ENCODE measurements around the gene ADGRL1. TPM values are rescaled to one million over a fixed set of nuclear protein-coding genes. Genes with fewer than 3 reads are reported as not detected.

ADGRL1 gene
- total and polyA plus RNA-seq, 2 of the 8 experiments (the other 6 are each of a cell fraction or from before 2014, with no cell fraction given) = 95.6 to 112 TPM

- H2BK120ac ChIP-seq (replicated peaks; ENCODE audit: low read depth, low read length) = no peak overlapping the region
- no peak overlapping the region for H3K14ac ChIP-seq (ENCODE audit: insufficient read length)
- CTCF ChIA-PET (ENCODE audit: partially characterized antibody) = interaction anchor here (0.6 to 1.7 kb wide), 6 partner anchors 15 to 32 kb away, joined by 3 to 4 read pairs (median 4); partner anchors contain the start of gene ASF1B
- no peak overlapping the region for H2BK5ac ChIP-seq (ENCODE audit: low read depth, low read length)
- H3K23me2 ChIP-seq (ENCODE audit: low read depth, low read length) = peaks cover under 1% of the 10 kb centered on the region; the same call in 1 of the 2 replicates
- no peak overlapping the region for H4K8ac ChIP-seq (ENCODE audit: extremely low read depth, insufficient read depth, low read length)
- H2BK20ac ChIP-seq (ENCODE audit: low read length) = no peak overlapping the region
- H3K79me2 ChIP-seq (ENCODE audit: control insufficient read depth in 1 of 2, insufficient read depth in 2 of 2, low read length in 2 of 2) = no peaks in the 10 kb centered on the region
- H2BK12ac ChIP-seq (ENCODE audit: low read depth, low read length) = no peak overlapping the region
- WGBS, 2 experiments (ENCODE audit: extremely low coverage in 1 of 2, insufficient coverage in 1 of 2, insufficient read length in 1 of 2, insufficient replicate concordance in 2 of 2, low coverage in 1 of 2, low lambda C conversion rate in 2 of 2, missing lambda C conversion rate in 1 of 2) = 94% methylated on average over 12 of the region's 12 CpGs; no CpG with 5 or more reads in 1 of the 2 experiments
- peaks cover 0 to 7% (median 4%) of the 10 kb centered on the region in 4 experiments; a peak in 3 of 7 replicates for H3K4me1 ChIP-seq (replicated peaks in 1 of 4; ENCODE audit: control insufficient read depth in 3 of 4, insufficient read depth in 4 of 4, low read length in 3 of 4)
- no peak overlapping the region for H3K9ac ChIP-seq (replicated peaks in 1 of 4; ENCODE audit: extremely low read depth in 1 of 4, low read depth in 3 of 4, low read length in 3 of 4)
- no peak overlapping the region for H3K27ac ChIP-seq (ENCODE audit: low read depth, low read length)
- no peak overlapping the region for H3K4ac ChIP-seq (replicated peaks; ENCODE audit: insufficient read length, low read depth, low read length)
- H2AFZ ChIP-seq (ENCODE audit: low read length) = no peak overlapping the region
- no peak overlapping the region for H3K56ac ChIP-seq (replicated peaks; ENCODE audit: insufficient read length, low read depth, low read length)
- 0 out of 2 replicates have a peak, but pooled peaks cover 4% of the 10 kb centered on the region for H3K79me1 ChIP-seq (ENCODE audit: low read depth, low read length)
- no peak for FAIRE-seq
- no peak overlapping the region for H3K4me3 ChIP-seq (ENCODE audit: extremely low read depth in 1 of 4, insufficient read depth in 2 of 4, low read depth in 3 of 4, low read length in 4 of 4)
- H4K20me1 ChIP-seq (replicated peaks in 1 of 2; ENCODE audit: control insufficient read depth in 1 of 2, insufficient read depth in 2 of 2, low read length in 2 of 2) = peaks cover 2 to 12% of the 10 kb centered on the region in 2 experiments
- no peak overlapping the region for H2BK15ac ChIP-seq (ENCODE audit: low read length)
- no peak overlapping the region for H3K23ac ChIP-seq (ENCODE audit: insufficient read length)
- H3K36me3 ChIP-seq (ENCODE audit: control insufficient read depth in 2 of 4, insufficient read depth in 4 of 4, low read length in 3 of 4) = peaks cover 18 to 59% (median 37%) of the 10 kb centered on the region in 4 experiments; a peak in 6 of 8 replicates
- H4K91ac ChIP-seq (replicated peaks; ENCODE audit: insufficient read length, low read length) = no peak overlapping the region
- H3K4me2 ChIP-seq (ENCODE audit: insufficient read depth in 1 of 2, low read depth in 2 of 2, low read length in 2 of 2) = no peak overlapping the region
- no peaks in the 10 kb centered on the region for H3K9me3 ChIP-seq (ENCODE audit: insufficient read depth in 2 of 2, low read depth in 1 of 2, low read length in 1 of 2)
- no peak overlapping the region for H3K18ac ChIP-seq (ENCODE audit: extremely low read depth, low read length)
- no peak overlapping the region for H2AK5ac ChIP-seq (ENCODE audit: low read depth, low read length)
- H4K5ac ChIP-seq (ENCODE audit: insufficient read length, low read depth, low read length) = no peak overlapping the region
- POLR2A ChIA-PET (ENCODE audit: partially characterized antibody) = interaction anchor here (0.6 to 3.6 kb wide), 5 partner anchors 11 to 192 kb away, joined by 3 to 20 read pairs (median 3); no protein-coding TSS in a partner anchor
- no peaks in the 10 kb centered on the region for H3K27me3 ChIP-seq (replicated peaks in 1 of 4; ENCODE audit: control insufficient read depth in 3 of 4, extremely low read depth in 1 of 4, insufficient read depth in 3 of 4, low read length in 3 of 4)
- DNase-seq (ENCODE audit: low read depth in 1 of 2, low spot score in 2 of 2) = no peak
- TF ChIP-seq SP2 (IDR thresholded peaks at IDR 0.05; ENCODE audit: low read length) (no peak), NANOG (IDR thresholded peaks at IDR 0.05; ENCODE audit: insufficient read depth, low read depth, low read length, poor library complexity, severe bottlenecking) (no peak), TCF12 (IDR thresholded peaks at IDR 0.05; ENCODE audit: low read depth, low read length) (no peak), TAF1 (IDR thresholded peaks at IDR 0.05; ENCODE audit: low read depth, low read length) (no peak), SP4 (IDR thresholded peaks at IDR 0.05; ENCODE audit: low read length) (no peak), SRF (IDR thresholded peaks at IDR 0.05; ENCODE audit: low read depth, low read length) (no peak), CBX5 (IDR thresholded peaks at IDR 0.05; ENCODE audit: low read depth, low read length) (no peak), EP300 (IDR thresholded peaks at IDR 0.05; ENCODE audit: borderline replicate concordance in 1 of 2, low read depth in 2 of 2, low read length in 2 of 2) (no peak), ATF3 (IDR thresholded peaks at IDR 0.05; ENCODE audit: insufficient read depth, low read depth, low read length) (no peak), RBBP5 (IDR thresholded peaks at IDR 0.05; ENCODE audit: borderline replicate concordance, low read depth, low read length) (no peak), E2F6 (IDR thresholded peaks at IDR 0.05) (no peak), BACH1 (IDR thresholded peaks at IDR 0.05; ENCODE audit: low read length) (no peak), CEBPB (IDR thresholded peaks at IDR 0.05; ENCODE audit: low read depth, low read length) (no peak)
Observed at GRCh38 chr19:14168993-14169392, 37.0 kb downstream of the ADGRL1 start.
